Right lung (tissue), 5 donors: Measurements from ENCODE around the gene KIRREL3. TPM values are rescaled to one million over a fixed set of nuclear protein-coding genes. Genes with fewer than 3 reads are reported as not detected.

Experiments used
- DNase-seq, 2 donors: peaks; one replicate each; pipeline ENCODE4 v3.0.0-alpha.2; 2013
- polyA plus RNA-seq, 5 donors: library from polyadenylated mRNA; unstranded; fragments of 120-200 nt; gene quantifications; one replicate each; pipeline versions ENCODE4 v1.2.1 to v1.2.3, GENCODE V29; 2013; ENCODE audit warnings: inconsistent platforms in 1 of 5, low replicate concordance in 1 of 5; ENCODE audit not compliant: insufficient read length in 5 of 5, insufficient read depth in 1 of 5

The KIRREL3 gene
- polyA plus RNA-seq, 5 donors, result 1.1 to 3.0 (median 2.1) TPM

DNA sequence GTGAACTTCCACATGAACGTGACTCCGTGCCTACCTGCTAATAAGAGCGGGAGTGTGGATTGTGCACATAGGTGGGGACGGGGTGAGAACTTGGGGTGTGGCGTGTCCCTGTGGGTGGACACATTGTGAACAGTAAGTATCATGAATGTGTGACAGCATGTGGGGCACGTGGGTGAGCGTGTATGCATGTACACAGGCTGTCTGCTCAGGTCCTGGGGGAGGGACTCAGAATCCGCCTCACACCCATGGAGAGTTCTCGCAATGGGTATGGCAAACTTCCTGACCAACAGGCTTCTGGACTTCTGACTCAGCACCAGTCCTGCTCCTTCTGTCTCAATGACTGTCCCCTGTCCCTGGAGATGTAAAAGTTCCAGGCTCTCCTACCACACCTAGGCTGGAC, 422.1 kb downstream of the KIRREL3 start:
- no peak for DNase-seq

DNA sequence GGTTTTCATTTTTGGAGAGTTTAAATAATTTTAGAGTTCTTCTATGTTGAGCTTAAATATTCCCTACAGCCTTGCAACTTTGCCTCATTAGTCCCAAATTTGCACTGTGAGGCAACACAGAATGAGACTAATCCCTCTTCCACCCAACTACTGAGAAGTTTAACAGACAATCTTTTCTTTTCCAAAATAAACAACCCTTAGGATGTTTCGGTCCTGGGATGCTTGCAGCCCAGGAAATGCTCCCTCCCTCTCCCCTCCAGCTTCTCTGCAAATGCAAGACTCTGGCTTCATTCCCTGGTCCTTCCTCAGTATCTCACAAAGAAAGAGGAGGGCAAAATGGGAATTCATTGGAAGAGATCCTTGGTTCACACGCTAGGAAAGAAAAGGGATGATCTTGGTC, 422.5 kb downstream of the KIRREL3 start:
- no peak for DNase-seq

DNA sequence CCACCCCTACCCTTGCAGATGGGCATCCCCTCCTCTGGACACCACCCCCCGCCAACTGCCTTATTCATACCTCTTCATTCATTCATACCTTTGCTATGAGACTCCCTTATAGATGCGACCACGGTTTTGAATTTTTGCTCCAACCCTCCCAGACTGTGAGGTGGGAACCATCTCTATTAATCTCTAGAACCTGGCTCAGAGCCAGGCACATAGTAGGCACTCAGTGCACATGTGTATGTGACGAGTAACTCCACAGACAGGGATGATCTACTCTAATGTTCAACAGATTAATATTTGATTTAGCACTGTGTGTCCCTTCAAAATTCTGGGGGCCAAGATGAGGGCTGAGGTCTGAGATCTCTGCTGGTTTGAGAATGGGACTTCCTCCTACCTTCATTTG, 424.7 kb downstream of the KIRREL3 start:
- DNase-seq, result no peak

DNA sequence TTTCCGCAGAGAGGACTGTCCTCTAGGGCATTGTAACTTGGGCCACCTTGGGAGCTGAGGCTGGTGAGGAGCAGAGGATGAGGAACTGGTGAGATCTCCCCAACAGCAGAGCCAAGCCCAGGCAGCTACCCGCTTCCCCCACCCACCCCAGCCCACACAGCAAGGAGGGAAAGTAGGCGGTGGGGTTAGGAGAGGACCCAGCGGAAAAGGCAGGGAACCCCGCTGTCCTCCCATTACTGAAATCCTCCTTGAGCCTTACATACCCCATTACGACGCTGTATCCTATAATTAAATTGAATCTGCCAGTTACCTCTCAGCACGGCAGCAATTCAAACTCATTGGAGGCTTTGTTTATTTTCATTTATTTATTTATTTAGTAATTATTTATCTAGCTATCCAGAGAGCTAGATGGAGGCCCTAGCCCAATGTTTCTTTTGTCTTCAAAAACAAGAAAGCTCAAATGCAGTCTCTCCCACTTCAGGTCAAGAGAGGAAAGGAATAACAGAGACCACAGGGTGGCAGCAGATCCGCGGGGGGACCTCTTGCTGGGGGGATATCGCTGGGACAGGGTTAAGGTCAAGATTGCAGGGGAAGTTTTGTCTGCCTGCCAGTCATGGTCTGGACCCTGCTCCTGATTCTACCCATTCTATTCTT, 427.1 kb downstream of the KIRREL3 start:
- no peak for DNase-seq

DNA sequence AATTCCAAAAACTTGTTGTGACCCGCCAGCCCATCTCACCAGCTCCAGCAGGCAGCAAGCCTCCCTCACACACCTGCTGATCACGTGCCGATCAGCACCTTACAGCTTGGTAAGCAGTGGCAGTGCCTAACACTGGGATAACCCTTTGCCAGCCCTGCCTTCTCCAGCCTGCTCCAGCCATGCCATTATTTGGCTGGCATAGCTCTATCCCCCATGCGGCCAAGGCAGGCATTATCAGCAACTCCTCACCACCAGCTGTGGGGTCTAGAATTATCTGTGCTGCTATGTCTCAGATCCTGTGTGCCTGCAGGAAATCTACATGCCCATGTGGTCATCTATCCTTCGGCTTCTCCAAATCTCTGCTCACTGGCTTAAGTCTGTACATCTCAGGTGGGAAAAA, 430.1 kb downstream of the KIRREL3 start:
- DNase-seq, result no peak

DNA sequence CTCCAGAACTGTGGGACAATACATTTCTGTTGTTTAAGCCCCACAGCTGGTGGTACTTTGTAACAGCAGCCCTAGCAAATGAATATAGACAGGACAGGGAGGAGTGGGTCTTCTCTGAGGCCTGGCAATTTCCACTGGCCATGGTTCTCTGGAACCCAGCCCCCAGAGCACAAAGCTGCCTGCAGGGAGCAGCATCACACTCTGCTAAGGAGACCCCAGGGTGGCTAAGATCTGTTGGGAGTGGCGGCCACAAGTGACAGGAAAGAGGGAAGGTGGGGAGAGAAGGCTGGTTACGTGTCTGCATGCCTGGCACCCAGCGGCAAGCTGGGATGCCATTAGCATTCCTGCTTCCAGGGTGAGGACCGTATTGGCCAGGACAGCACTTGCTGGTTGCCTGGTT, 433.2 kb downstream of the KIRREL3 start:
- DNase-seq, result no peak

DNA sequence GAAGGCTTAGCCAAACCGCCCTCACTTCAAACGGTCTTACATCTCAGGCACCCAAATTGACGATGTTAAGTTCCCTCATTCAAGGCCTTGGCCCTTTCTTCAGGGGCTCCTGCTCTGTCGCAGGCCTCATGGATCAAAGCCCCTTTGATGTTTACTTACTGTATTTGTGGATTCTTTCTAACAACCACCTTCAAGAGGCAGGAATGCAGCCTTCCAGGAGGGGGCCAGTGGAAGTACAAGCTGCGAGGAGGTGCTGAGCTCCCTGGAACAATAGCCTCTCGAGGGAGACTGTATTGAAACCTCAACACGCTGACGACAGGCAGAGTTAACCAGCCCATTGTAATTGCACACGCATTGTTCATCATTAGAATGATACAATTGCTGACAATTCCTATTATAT, 436.0 kb downstream of the KIRREL3 start:
- no peak for DNase-seq

DNA sequence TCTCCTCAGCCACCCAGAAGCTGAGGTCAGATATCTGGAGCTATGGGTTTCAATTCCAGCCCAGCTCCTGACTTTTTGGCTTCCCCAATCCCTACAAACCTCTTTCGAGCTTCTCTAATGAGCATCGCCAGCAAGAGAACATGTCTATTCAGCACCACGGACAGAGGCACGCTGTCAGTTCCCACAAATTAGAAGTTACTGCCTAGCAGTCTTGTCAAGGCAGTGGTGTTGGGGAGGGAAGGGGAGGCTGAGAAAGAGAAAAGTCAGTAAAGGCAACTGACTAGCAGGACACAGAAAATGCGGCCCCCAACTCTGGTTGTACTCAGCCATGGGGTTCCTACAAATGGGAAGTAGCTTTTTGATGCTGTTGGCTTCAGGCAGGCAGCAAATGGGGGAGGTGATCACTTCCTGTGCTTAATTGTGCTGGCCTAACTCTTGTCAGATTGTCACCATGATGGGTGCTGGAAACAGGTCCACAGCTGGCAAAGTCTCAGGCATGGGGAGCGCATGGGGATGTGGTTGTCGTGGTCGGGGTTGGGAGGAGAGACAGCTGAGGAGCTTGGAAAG, 439.2 kb downstream of the KIRREL3 start:
- peak; percentile 59 to 71 for DNase-seq

DNA sequence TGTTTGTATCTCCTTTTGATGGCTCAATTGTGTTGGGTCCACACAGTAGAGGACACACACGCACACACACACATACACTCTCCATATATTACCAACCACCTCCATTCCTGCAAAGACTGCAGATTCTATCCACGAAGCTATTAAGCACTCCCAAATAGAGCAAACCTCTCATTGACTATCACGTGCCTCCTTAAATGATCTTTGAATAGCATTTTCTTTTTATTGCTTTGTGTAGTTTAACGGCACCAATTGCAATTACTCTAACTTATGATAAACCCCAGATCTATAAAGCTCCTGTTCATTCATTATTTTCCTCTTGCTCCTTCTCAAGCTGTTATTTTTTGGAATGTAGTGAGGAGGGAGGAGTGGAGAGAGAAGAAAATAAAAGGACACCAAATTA, 440.3 kb downstream of the KIRREL3 start:
- DNase-seq, result no peak

DNA sequence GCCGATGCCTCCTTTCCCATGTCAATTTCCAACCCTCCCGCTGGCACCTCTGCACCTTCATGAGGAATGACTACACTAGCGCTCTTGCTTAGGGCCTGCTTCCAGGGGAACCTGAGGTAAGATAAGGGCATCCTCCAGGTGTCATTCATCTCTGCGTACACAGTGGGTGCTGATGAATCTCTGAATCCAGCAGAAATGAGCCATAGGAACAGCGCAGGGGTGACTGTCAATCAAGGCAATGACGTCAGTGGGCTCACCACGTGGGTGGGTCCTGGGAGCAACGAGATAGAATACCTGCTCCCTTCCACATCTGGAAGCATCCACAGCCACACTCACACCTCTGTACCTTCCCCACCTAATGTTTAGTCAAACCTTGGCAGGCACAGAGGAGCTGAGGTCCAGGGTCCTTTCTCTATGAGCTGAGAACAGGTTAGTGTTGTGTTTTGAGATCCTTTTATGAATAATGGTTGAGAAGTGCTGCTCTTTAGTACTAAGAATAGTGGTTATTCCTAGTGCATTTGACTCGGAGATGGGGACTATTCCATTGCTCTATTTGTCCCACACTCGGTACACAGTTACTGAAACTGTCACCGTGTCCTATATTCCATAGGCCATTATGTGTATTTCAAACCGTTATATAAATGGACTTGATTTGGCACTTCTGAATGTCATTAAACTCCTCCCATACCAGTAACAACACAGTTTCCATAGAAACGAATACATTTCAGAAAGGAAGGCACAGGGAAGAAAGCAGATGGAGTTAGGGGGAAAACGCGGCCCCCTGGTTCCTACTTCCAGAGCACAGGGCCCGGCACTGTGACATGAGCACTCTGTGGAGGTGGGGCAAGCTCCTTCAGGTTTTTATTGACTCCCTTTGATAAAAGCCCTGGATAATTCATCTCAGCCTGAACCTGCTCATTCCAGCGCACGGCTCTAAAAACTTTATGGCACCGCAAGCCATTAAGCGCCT, 451.7 kb downstream of the KIRREL3 start:
- DNase-seq, result no peak

DNA sequence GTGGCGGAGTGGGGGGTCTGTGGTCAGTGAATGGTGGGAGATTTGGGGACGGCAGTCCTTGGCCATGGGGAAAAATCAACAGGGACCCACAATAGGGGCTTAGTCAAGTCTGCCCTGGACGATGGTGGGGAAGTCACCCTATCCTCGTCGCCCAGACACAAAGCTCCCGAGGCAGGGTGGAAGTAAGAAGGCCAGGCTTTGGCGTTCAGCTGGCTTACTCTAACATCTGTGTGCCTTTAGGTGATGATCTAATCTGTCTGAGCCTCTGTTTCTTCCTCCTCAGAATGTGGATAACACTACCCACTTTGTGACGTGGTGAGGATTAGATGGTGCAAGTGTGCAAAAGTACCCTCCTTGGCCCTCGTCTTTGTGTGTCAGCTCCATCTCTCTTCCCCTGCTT, 452.9 kb downstream of the KIRREL3 start:
- DNase-seq, result no peak

DNA sequence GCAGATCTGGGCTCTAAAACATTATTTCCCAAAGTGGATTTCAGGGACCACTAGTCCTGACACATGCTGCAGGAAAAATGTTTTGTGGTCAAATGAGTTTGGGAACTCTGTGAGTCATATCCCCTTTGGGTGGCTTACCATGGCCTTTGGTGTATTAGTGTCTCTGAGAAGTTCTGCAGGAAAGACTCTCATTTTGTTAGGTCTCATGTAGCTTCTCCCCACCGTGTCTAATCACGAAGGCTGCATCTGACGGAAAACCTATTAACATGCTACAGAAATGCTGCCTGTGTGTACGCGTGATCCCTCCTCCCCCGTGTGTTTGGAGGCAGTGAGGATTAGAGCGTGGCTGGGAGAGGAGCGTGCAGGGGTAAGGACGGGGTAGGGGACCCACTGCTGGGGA, 453.4 kb downstream of the KIRREL3 start:
- DNase-seq, result no peak

DNA sequence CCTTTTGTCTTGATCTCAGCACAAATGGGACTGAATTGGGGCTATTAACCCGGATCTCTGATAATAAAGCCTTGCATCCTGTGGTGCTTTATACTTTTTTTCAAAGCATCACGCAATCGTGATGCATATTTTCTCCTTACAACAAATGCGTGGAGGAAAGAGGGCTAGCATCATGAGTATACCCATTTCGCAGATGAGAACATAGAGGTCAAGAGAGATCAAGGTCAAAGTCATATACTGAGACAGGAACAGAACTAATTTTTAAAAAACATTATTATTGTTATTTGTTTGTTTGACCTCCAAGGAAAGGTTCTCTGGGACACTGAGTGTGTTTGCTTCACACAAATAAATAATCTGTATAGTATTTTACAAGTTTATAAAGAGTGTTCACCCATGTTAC, 453.9 kb downstream of the KIRREL3 start:
- no peak for DNase-seq

DNA sequence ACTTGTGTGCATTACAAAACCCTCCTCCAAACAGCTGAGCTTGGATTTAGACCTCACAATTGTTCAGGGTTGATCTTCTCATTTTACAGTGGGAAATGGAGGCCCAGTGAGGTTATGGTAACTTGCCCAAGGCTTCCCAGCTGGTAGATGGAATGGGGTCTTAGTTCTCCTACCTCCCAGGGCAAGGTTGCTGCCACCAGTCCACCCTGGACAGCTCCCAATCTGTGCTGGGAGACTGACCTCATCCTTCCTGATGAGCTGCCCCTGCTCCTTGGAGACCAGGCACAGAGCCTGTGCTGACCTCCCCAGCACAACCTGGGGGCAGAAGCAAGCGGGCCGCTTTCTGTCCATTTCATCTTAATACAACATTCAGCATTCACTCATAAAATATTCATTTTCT, 454.4 kb downstream of the KIRREL3 start:
- no peak for DNase-seq

DNA sequence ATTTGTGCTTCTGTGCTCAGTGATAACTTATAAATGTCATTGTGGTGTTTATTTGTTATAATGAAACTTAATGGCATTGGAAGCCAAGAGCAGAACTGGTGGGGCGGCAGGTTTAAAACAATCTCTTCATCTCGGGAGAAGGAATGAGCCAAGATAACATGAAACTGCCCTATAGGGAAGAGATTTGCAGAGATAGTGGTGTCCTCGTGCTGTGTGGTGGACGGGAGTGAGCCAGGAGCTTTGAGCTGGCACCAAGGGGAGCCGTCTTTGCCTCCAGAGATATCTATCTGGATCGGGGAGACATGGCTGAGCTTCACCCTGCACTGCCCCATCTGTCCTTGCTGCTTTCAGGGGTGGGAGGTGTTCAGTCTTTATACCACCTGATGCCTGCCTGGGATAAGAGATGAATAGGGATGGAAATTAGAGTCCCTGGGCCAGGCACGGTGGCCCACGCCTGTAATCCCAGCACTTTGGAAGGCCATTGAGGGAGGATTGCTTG, 455.5 kb downstream of the KIRREL3 start:
- DNase-seq, result no peak

DNA sequence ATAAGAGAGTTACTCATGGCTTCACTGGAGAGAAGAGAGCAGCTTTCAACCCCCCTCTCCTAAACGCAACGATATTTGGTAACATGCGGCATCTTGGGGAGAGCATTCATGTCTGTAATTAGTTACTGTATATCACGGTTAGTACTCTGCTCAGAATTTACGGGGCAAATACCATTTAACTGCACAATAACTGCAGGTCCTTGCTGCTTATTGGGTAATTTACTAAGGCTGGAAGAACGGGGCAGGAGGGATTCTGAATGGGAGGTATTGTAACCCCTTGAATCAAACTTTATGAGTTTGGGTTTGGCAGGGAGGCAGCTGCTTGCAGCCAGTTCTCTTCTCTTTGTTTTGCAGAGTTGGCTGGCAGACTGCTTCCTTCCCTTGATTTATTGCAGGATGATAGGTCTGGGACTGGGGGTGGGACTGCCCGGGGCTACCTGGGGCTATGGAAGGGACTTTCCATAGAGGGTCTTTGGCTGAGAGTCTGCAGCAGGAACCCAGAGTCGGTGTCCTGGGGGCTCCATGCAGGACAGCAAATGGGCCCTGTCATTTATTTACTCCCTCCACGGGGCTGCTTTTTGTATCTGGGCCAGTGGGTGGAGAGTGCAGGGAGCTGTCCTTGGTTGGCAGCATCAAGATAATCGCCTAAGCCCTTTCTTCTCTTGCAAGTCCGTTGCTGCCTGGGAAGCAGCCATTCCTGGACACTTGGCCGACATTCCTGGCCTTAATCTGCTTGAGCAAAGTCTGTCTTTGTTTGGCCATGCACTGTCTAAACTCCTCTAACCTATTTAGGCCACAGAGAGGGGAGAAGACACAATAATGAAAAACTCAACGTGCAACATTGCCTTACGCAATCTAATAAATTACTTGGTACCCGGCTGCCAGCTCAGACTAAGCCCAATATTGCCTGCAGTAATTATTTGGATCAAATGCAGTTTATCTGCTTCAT, 456.2 kb downstream of the KIRREL3 start:
- peak; percentile 29 to 42 for DNase-seq

DNA sequence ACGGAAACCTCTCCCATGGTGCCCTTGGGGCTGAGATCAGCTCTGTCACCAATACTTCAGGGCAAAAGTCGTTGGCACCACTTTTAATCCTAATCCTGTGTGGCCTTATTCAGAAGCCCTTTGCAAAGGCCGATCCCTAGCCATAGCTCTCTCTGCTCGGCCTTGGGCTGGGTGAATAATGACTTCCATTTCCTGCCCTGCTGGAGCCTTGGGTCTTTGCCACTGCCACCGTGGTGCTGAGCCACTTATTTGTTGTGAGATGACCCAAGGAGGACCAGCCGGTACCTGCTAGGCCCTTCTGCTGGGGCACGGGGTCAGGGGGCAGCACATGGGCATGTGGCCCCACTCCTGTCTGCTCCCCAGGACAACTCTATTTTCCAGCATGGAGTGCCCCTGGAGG, 456.9 kb downstream of the KIRREL3 start:
- no peak for DNase-seq

DNA sequence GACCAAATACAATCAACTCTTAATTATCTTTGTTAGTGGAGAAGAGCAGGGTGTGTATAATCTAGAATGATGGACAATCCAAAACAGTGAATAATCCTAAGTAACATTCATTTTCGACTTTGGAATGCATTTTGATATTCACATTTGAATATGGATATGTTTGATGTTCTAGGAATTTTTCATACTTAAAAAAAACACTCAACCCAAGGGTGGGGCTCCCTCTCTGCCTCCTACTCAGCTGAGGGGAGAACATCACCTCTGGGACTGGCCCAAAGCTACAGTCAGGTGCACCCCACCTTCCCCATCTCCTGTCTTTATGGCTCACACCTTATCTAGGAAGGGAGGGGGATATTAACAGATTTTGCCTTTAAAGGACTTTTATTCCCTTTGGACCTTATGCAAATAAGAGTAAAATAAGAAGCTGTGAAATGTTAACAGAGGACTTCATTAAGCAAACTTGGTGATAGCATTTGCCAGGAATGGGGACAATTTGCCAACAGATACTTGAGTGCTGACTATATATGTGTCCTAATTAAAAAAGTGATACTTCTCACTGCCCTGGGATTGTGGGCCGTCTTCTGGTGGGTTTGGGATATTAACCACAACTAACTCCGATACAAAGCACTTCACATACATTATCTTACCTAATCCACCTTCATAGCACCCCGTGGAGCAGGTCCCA, 458.1 kb downstream of the KIRREL3 start:
- no peak for DNase-seq

DNA sequence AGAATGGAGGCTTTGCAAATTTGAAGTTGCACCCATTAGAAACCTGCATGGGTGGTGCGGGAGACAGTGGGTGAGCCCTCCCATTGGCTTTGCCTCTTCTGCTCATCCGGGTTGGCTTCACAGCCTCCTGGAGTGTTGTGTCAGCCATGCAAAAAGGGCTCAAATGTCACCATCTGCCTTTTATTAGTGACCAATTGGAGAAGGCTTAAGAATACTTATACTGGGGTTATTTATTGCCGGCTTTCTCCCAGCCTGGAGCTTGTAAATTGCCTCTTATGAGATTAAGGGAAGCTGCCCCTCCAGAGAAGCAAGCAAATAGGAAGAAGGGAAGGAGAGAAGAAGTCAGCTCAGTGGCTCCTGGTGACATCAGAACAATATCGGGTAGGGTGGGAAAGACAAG, 462.5 kb downstream of the KIRREL3 start:
- DNase-seq, result no peak

DNA sequence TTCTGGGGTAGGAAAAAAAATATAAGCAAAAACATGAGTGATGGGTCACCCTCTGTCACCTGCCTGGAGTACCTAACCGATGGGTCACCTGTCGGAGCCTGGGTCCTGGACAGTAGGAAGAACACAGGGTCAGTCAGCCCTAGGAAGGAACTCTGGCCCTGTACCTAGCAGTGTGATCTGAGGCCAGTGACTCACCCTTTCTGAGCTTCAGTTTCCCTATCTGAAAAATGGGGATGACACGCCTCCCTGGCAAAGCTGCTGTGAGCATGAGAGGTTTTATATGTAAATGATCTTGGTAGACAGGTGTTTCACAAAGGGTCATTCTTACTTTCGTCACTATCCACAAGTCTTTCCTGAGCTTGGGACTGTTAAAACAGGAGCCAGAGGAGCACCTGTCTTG, 463.1 kb downstream of the KIRREL3 start:
- no peak for DNase-seq
